Measurements from ENCODE around the gene AMOTL2. TPM values are rescaled to one million over a fixed set of nuclear protein-coding genes. Genes with fewer than 3 reads are reported as not detected.

The AMOTL2 gene
- total RNA-seq, 4 donors from 2014 or later = 49.4 to 87.5 (median 61.4) TPM

Small RNA genes lying within 50 kb of the gene (microRNA-seq; reads per million reads assigned to microRNA genes)
- gene MIR6827 (ENCODE audit: borderline microRNAs expressed, borderline replicate concordance) = not detected

Small RNA genes lying within 50 kb of the gene (small RNA-seq; reads per million reads assigned to genes)
- not detected for gene HMGN1P9
- gene MIR6827 = not detected

Other genes starting within 250 kb of the AMOTL2 start
- gene RYK, start 123.6 kb downstream of the AMOTL2 start, total RNA-seq = 100 to 1,000 TPM in 3 of 4 donors, 10 to 100 TPM in 1; 54.3 to 225 (median 138) TPM
- 10 to 100 TPM; 17.6 to 64.8 (median 51.7) TPM for gene ANAPC13, start 111.5 kb upstream of the AMOTL2 start, total RNA-seq
- gene CEP63, start 111.6 kb upstream of the AMOTL2 start, total RNA-seq = 10 to 100 TPM in 3 of 4 donors, 1 to 10 TPM in 1; 5.9 to 25.5 (median 16.5) TPM